Measurements from ENCODE around the gene UBALD2.

GRCh38 chr17:76263896-76264295 is 1.3 kb upstream of the UBALD2 start:
- TF ChIP-seq POLR2AphosphoS5 (IDR thresholded peaks at IDR 0.05) (no peak), POLR2A (IDR thresholded peaks at IDR 0.05) (no peak), EP300 (IDR thresholded peaks at IDR 0.05) (no peak)
- TF ChIP-seq, protein P1, sequence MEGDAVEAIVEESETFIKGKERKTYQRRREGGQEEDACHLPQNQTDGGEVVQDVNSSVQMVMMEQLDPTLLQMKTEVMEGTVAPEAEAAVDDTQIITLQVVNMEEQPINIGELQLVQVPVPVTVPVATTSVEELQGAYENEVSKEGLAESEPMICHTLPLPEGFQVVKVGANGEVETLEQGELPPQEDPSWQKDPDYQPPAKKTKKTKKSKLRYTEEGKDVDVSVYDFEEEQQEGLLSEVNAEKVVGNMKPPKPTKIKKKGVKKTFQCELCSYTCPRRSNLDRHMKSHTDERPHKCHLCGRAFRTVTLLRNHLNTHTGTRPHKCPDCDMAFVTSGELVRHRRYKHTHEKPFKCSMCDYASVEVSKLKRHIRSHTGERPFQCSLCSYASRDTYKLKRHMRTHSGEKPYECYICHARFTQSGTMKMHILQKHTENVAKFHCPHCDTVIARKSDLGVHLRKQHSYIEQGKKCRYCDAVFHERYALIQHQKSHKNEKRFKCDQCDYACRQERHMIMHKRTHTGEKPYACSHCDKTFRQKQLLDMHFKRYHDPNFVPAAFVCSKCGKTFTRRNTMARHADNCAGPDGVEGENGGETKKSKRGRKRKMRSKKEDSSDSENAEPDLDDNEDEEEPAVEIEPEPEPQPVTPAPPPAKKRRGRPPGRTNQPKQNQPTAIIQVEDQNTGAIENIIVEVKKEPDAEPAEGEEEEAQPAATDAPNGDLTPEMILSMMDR (IDR thresholded peaks at IDR 0.05) = no peak
